BE2C (cell line): ENCODE results near the gene SLC6A13.

Experiments
- DNase-seq: peaks from one replicate; pipeline ENCODE4 v3.0.0-alpha.2; 2020
- H3K27me3 ChIP-seq: fragments of 250-450 bp; sonication (Bioruptor Pico); 2 replicates; pipeline ENCODE4 v1.5.1; 2020; ENCODE audit warnings: mild to moderate bottlenecking
- H3K36me3 ChIP-seq: fragments of 250-450 bp; sonication (Bioruptor Pico); 2 replicates; pipeline ENCODE4 v1.5.1; 2020; ENCODE audit warnings: mild to moderate bottlenecking
- H3K4me1 ChIP-seq: fragments of 250-450 bp; sonication (Bioruptor Pico); 2 replicates; pipeline ENCODE4 v1.5.1; 2020
- H3K4me3 ChIP-seq: 2 replicates; pipeline ENCODE4 v1.5.1; 2011; ENCODE audit warnings: low read depth, low read length
- H3K9me3 ChIP-seq: fragments of 250-450 bp; sonication (Bioruptor Pico); 2 replicates; pipeline ENCODE4 v1.5.1; 2020
- TF ChIP-seq, protein P1 (sequence below): IDR thresholded peaks from 2 replicates; pipeline ENCODE4 v1.5.1; 2012; ENCODE audit warnings: mild to moderate bottlenecking, low read depth, low read length

The SLC6A13 gene

DNA sequence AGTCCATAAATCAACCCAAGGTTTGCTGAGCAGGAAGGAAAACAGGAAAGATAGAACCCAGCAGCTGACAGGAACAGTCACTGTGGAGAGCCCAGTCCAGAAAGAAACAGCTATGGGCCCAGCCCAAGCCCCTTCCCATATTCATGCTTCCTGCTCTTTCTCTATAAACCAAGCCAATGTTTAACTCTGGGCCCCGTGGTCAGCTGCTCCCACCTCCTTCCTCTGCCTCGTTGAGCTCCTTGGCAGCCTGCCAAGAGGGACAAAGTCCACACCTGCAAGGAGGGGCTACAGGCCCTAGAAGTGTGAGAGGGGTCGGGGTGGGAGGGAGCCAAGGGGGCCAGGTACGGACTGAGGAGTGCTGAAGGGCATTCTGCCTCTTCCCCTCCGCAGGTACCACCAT lies 10.0 kb downstream of the SLC6A13 start:
- no peaks in the 10 kb centered on the region for H3K4me1 ChIP-seq
- no peak overlapping the region for H3K4me3 ChIP-seq
- TF ChIP-seq, protein P1, sequence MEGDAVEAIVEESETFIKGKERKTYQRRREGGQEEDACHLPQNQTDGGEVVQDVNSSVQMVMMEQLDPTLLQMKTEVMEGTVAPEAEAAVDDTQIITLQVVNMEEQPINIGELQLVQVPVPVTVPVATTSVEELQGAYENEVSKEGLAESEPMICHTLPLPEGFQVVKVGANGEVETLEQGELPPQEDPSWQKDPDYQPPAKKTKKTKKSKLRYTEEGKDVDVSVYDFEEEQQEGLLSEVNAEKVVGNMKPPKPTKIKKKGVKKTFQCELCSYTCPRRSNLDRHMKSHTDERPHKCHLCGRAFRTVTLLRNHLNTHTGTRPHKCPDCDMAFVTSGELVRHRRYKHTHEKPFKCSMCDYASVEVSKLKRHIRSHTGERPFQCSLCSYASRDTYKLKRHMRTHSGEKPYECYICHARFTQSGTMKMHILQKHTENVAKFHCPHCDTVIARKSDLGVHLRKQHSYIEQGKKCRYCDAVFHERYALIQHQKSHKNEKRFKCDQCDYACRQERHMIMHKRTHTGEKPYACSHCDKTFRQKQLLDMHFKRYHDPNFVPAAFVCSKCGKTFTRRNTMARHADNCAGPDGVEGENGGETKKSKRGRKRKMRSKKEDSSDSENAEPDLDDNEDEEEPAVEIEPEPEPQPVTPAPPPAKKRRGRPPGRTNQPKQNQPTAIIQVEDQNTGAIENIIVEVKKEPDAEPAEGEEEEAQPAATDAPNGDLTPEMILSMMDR: no peak
- H3K9me3 ChIP-seq: no peaks in the 10 kb centered on the region
- no peaks in the 10 kb centered on the region for H3K27me3 ChIP-seq
- H3K36me3 ChIP-seq: no peaks in the 10 kb centered on the region
- no peak for DNase-seq

DNA sequence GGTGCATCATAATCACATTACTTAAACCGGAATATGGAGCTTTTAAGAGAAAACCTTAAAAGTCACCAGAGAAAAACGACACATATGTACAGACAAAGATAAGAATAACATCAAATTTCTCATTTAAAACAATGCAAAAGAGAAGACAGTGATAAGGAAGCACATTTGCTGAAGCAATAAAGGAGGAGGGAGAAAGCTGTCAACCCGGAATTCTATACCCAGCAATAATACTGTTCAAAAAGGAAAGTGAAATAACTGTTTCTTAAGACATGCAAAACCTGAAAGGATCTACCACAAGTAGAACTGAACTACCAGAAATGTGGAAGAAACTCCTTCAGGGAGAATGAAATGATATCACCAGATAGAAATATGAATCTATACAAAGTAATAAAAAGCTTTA lies 15.4 kb downstream of the SLC6A13 start:
- Histone ChIP-seq H3K4me1 (no peaks in the 10 kb centered on the region), H3K27me3 (no peaks in the 10 kb centered on the region), H3K36me3 (no peaks in the 10 kb centered on the region), H3K4me3 (no peak overlapping the region), H3K9me3 (no peaks in the 10 kb centered on the region)
- TF ChIP-seq, protein P1: no peak
- DNase-seq: no peak

DNA sequence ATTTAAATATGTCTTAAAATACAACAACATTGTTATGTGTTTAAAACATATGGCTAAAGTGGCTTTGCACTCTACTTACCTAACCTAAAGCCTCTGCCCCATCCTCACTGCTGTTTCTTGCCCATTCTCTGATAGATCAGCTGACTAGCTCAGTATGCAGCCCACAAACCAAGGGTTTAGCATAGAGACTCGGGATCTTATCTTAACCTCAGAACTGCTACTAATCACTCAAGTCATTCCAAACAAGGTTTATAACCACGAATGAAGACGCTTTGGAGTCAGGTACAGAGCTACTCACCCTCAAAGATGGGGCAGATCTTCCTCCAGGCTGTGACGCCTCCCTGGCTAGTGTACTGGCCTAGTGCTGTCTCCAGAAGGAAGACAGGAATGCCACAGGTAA lies 19.3 kb downstream of the SLC6A13 start:
- H3K36me3 ChIP-seq: no peaks in the 10 kb centered on the region
- TF ChIP-seq, protein P1: no peak

DNA sequence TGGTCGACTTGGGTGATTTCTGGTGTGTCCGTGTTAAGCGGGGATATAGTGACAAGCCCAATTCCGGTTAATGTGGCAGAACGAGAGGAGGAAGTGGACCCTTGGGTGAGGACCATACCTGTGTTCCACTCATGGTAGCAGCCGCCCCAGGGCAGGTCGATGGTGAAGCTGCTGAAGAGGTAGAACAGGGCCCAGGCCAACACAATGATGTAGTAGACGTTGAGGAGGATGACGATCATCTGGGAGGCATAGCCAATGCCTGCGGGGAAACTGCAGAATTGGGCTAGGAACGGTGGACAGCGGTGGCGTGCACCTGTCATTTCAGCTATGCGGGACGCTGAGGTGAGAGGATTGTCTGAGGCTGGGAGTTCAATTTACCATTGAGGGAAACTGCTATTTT lies 20.1 kb downstream of the SLC6A13 start:
- H3K36me3 ChIP-seq: no peaks in the 10 kb centered on the region
- H3K27me3 ChIP-seq: no peaks in the 10 kb centered on the region
- no peak for DNase-seq
- no peaks in the 10 kb centered on the region for H3K9me3 ChIP-seq
- H3K4me1 ChIP-seq: no peaks in the 10 kb centered on the region
- no peak overlapping the region for H3K4me3 ChIP-seq
- TF ChIP-seq, protein P1: no peak

More for the DNA sequence above, 19.3 kb downstream of the SLC6A13 start:
- no peaks in the 10 kb centered on the region for H3K27me3 ChIP-seq
- H3K4me1 ChIP-seq: no peaks in the 10 kb centered on the region
- no peak overlapping the region for H3K4me3 ChIP-seq
- DNase-seq: no peak
- no peaks in the 10 kb centered on the region for H3K9me3 ChIP-seq

DNA sequence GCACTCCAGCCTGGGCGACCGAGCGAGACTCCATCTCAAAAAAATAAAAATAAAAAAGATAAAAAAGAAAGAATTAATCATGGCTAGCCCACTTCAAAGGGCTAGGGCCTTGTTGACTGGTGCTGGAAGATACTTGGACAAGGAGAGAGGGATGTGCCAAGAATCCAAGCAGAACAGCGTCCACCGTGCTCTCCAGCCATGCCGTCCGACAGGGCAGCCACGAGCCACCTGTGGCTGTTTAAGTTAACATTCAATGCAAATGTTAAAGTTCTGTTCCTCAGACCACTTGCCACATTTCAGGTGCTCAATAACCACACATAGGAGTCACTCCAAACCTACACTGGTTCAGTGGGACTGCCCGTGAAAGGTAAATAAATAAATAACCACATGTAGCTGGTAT lies 21.4 kb downstream of the SLC6A13 start:
- DNase-seq: no peak
- Histone ChIP-seq H3K36me3 (no peaks in the 10 kb centered on the region), H3K27me3 (no peaks in the 10 kb centered on the region), H3K4me1 (no peaks in the 10 kb centered on the region), H3K9me3 (no peaks in the 10 kb centered on the region; the same call in 1 of the 2 replicates), H3K4me3 (no peak overlapping the region)
- TF ChIP-seq, protein P1: no peak

DNA sequence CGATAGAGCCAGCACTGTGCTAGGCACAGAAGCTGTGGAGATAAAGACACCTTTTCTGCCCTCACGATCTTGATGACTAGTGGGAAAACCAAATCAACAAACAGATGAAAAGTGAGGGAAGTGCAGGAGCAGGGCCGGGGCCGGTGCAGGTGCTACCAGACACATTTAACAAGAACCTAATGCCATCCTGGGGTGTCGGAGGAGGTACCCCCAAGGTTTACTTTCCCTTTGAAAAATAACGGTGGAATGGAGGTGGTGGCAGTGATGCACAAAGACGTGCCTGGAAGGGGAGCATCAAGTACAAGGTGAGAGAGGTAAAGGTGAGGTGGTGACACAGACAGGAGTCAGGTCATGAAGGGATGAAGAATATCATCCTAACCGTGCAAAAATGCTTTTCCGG lies 22.1 kb downstream of the SLC6A13 start:
- DNase-seq: no peak
- Histone ChIP-seq H3K9me3 (no peaks in the 10 kb centered on the region; the same call in 1 of the 2 replicates), H3K36me3 (no peaks in the 10 kb centered on the region), H3K4me1 (no peaks in the 10 kb centered on the region), H3K27me3 (no peaks in the 10 kb centered on the region), H3K4me3 (no peak overlapping the region)
- TF ChIP-seq, protein P1: no peak
